WTC11 (cell line): ENCODE data around the gene MZT2B. TPM values are rescaled to one million over a fixed set of nuclear protein-coding genes. Genes with fewer than 3 reads are reported as not detected.

ENCODE experiments used
- ATF1 ChIP-seq: sonication (generic); formaldehyde crosslinking; IDR thresholded peaks from 2 replicates; pipeline ENCODE4 v1.8.1; 2023; ENCODE audit warnings: mild to moderate bottlenecking, moderate library complexity, missing genetic modification reagents
- ATF6 ChIP-seq: sonication (generic); formaldehyde crosslinking; IDR thresholded peaks from 2 replicates; pipeline ENCODE4 v1.8.1; 2023; ENCODE audit warnings: mild to moderate bottlenecking, missing genetic modification reagents
- CREM ChIP-seq: sonication (generic); formaldehyde crosslinking; IDR thresholded peaks from 2 replicates; pipeline ENCODE4 v1.8.1; 2022; ENCODE audit warnings: mild to moderate bottlenecking, missing genetic modification reagents, moderate library complexity
- E2F1 ChIP-seq: sonication (generic); formaldehyde crosslinking; IDR thresholded peaks from 2 replicates; pipeline ENCODE4 v1.8.0; 2022; ENCODE audit warnings: mild to moderate bottlenecking, missing genetic modification reagents
- FOXK1 ChIP-seq: sonication (generic); formaldehyde crosslinking; IDR thresholded peaks from 2 replicates; pipeline ENCODE4 v1.8.0; 2022; ENCODE audit warnings: mild to moderate bottlenecking, moderate library complexity, missing genetic modification reagents
- FOXP1 ChIP-seq: sonication (generic); formaldehyde crosslinking; IDR thresholded peaks from 2 replicates; pipeline ENCODE4 v1.8.0; 2022; ENCODE audit warnings: missing genetic modification reagents, mild to moderate bottlenecking, moderate library complexity, borderline replicate concordance
- FOXP4 ChIP-seq: sonication (generic); formaldehyde crosslinking; IDR thresholded peaks from 2 replicates; pipeline ENCODE4 v1.8.0; 2022; ENCODE audit warnings: mild to moderate bottlenecking, missing genetic modification reagents
- KAT7 ChIP-seq: sonication (generic); formaldehyde crosslinking; IDR thresholded peaks from 2 replicates; pipeline ENCODE4 v1.8.1; 2023; ENCODE audit warnings: missing genetic modification reagents, mild to moderate bottlenecking, borderline replicate concordance
- NFATC4 ChIP-seq: fragments of 250-450 bp; sonication (Bioruptor Pico); IDR thresholded peaks from 2 replicates; pipeline ENCODE4 v1.9.0; 2021; ENCODE audit warnings: mild to moderate bottlenecking
- PREB ChIP-seq: sonication (generic); formaldehyde crosslinking; IDR thresholded peaks from 2 replicates; pipeline ENCODE4 v1.8.1; 2022; ENCODE audit warnings: mild to moderate bottlenecking, missing genetic modification reagents, moderate library complexity, borderline replicate concordance
- RELA ChIP-seq: sonication (generic); formaldehyde crosslinking; IDR thresholded peaks from 2 replicates; pipeline ENCODE4 v1.8.1; 2022; ENCODE audit warnings: missing genetic modification reagents, mild to moderate bottlenecking, borderline replicate concordance
- TEAD4 ChIP-seq: sonication (generic); formaldehyde crosslinking; IDR thresholded peaks from 2 replicates; pipeline ENCODE4 v1.8.0; 2022; ENCODE audit warnings: mild to moderate bottlenecking, missing genetic modification reagents
- TP53 ChIP-seq: sonication (generic); formaldehyde crosslinking; IDR thresholded peaks from 2 replicates; pipeline ENCODE4 v1.8.1; 2023; ENCODE audit warnings: mild to moderate bottlenecking, missing genetic modification reagents
- ZBTB43 ChIP-seq: sonication (generic); formaldehyde crosslinking; IDR thresholded peaks from 2 replicates; pipeline ENCODE4 v1.8.1; 2023; ENCODE audit warnings: mild to moderate bottlenecking, missing genetic modification reagents
- ZNF121 ChIP-seq: sonication (generic); formaldehyde crosslinking; IDR thresholded peaks from 2 replicates; pipeline ENCODE4 v1.8.0; 2023; ENCODE audit warnings: missing genetic modification reagents
- ZNF232 ChIP-seq: sonication (generic); formaldehyde crosslinking; IDR thresholded peaks from 2 replicates; pipeline ENCODE4 v1.8.0; 2022; ENCODE audit warnings: mild to moderate bottlenecking, missing genetic modification reagents
- ZNF423 ChIP-seq: fragments of 250-450 bp; sonication (Bioruptor Pico); IDR thresholded peaks from 2 replicates; pipeline ENCODE4 v2.1.2; 2022; ENCODE audit warnings: mild to moderate bottlenecking, moderate library complexity
- total RNA-seq: library from RNA; stranded (reverse); gene quantifications from 3 replicates; pipeline ENCODE4 v1.2.3, GENCODE V29; 2021
- TF ChIP-seq, protein P1 (sequence below): sonication (generic); formaldehyde crosslinking; IDR thresholded peaks from 2 replicates; pipeline ENCODE4 v1.8.1; 2023; ENCODE audit warnings: mild to moderate bottlenecking, missing genetic modification reagents, moderate library complexity
- TF ChIP-seq, protein P2 (sequence below): fragments of 250-450 bp; sonication (Bioruptor Pico); IDR thresholded peaks from 2 replicates; pipeline ENCODE4 v1.9.0; 2021; ENCODE audit warnings: mild to moderate bottlenecking
- TF ChIP-seq, protein P3 (sequence below): sonication (generic); formaldehyde crosslinking; IDR thresholded peaks from 2 replicates; pipeline ENCODE4 v1.8.1; 2022; ENCODE audit warnings: low read depth, mild to moderate bottlenecking, moderate library complexity, missing genetic modification reagents, borderline replicate concordance
- TF ChIP-seq, protein P4 (sequence below): sonication (generic); formaldehyde crosslinking; IDR thresholded peaks from 2 replicates; pipeline ENCODE4 v1.8.1; 2023; ENCODE audit warnings: mild to moderate bottlenecking, moderate library complexity, missing genetic modification reagents

Gene MZT2B
- total RNA-seq, 1 experiment from 2014 or later: 183 TPM

DNA sequence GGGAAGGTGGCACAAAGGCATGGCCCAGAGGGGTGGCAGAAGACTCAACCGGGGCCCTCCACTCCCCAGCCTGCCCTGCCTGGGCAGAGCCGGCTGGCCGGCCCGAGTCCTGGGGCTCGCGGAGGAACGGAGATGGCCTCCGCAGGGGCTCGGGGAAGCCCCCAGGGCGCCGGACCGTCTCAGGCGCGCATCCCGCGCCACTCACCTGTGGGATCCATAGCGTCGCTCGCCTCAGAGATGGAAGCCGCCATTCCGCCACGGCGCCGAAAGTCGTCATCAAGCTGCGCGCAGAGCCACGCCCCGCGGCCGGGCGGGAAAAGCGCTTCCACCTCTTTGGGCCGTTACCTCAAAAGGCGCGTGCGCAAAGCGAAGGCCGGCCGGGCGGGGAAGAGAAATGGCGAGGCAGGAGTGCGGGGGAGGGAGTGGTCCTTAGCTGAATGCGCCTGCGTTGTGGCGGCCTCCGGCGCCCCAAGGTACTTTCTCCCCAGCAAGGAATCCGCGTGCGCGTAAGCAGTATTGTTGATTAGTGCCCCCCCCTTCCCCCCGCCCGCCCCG, 660 bp upstream of the MZT2B start, which contains the start of gene SMPD4 (continued):
- TF ChIP-seq RELA (CRISPR knock-in tag) (no peak), PREB (CRISPR knock-in tag) (no peak), TEAD4 (CRISPR knock-in tag) (no peak), ATF1 (CRISPR knock-in tag) (peak; percentile 53; the same call in 1 of the 2 replicates), NFATC4 (no peak), CREM (CRISPR knock-in tag) (peak; percentile 96), FOXP4 (CRISPR knock-in tag) (peak; percentile 60), ZNF423 (CRISPR knock-in tag) (no peak), FOXK1 (CRISPR knock-in tag) (peak; percentile 85), TP53 (no peak), FOXP1 (CRISPR knock-in tag) (peak; percentile 77; the same call in 1 of the 2 replicates), KAT7 (CRISPR knock-in tag) (no peak), ZNF232 (CRISPR knock-in tag) (no peak), ZBTB43 (CRISPR knock-in tag) (peak; percentile 27; the same call in 1 of the 2 replicates), ZNF121 (no peak), E2F1 (peak; percentile 76; the same call in 1 of the 2 replicates), ATF6 (CRISPR knock-in tag) (no peak)
- TF ChIP-seq, protein P1, sequence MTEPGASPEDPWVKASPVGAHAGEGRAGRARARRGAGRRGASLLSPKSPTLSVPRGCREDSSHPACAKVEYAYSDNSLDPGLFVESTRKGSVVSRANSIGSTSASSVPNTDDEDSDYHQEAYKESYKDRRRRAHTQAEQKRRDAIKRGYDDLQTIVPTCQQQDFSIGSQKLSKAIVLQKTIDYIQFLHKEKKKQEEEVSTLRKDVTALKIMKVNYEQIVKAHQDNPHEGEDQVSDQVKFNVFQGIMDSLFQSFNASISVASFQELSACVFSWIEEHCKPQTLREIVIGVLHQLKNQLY (CRISPR knock-in tag): no peak
- TF ChIP-seq, protein P2, sequence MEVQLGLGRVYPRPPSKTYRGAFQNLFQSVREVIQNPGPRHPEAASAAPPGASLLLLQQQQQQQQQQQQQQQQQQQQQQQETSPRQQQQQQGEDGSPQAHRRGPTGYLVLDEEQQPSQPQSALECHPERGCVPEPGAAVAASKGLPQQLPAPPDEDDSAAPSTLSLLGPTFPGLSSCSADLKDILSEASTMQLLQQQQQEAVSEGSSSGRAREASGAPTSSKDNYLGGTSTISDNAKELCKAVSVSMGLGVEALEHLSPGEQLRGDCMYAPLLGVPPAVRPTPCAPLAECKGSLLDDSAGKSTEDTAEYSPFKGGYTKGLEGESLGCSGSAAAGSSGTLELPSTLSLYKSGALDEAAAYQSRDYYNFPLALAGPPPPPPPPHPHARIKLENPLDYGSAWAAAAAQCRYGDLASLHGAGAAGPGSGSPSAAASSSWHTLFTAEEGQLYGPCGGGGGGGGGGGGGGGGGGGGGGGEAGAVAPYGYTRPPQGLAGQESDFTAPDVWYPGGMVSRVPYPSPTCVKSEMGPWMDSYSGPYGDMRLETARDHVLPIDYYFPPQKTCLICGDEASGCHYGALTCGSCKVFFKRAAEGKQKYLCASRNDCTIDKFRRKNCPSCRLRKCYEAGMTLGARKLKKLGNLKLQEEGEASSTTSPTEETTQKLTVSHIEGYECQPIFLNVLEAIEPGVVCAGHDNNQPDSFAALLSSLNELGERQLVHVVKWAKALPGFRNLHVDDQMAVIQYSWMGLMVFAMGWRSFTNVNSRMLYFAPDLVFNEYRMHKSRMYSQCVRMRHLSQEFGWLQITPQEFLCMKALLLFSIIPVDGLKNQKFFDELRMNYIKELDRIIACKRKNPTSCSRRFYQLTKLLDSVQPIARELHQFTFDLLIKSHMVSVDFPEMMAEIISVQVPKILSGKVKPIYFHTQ (CRISPR knock-in tag): no peak
- TF ChIP-seq, protein P3, sequence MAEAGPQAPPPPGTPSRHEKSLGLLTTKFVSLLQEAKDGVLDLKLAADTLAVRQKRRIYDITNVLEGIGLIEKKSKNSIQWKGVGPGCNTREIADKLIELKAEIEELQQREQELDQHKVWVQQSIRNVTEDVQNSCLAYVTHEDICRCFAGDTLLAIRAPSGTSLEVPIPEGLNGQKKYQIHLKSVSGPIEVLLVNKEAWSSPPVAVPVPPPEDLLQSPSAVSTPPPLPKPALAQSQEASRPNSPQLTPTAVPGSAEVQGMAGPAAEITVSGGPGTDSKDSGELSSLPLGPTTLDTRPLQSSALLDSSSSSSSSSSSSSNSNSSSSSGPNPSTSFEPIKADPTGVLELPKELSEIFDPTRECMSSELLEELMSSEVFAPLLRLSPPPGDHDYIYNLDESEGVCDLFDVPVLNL (CRISPR knock-in tag): peak; percentile 98
- TF ChIP-seq, protein P4, sequence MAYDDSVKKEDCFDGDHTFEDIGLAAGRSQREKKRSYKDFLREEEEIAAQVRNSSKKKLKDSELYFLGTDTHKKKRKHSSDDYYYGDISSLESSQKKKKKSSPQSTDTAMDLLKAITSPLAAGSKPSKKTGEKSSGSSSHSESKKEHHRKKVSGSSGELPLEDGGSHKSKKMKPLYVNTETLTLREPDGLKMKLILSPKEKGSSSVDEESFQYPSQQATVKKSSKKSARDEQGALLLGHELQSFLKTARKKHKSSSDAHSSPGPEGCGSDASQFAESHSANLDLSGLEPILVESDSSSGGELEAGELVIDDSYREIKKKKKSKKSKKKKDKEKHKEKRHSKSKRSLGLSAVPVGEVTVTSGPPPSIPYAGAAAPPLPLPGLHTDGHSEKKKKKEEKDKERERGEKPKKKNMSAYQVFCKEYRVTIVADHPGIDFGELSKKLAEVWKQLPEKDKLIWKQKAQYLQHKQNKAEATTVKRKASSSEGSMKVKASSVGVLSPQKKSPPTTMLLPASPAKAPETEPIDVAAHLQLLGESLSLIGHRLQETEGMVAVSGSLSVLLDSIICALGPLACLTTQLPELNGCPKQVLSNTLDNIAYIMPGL (CRISPR knock-in tag): no peak
